ENCODE results near the gene FAM83G.

Gene FAM83G

GRCh38 chr17:19013806-19014627 is 9.5 kb upstream of the FAM83G start:
- TF ChIP-seq CTCF (IDR thresholded peaks at IDR 0.05; ENCODE audit: control extremely low read depth, extremely low read depth, low read depth, missing control alignments): no peak
- ChIA-PET CTCF (no interaction called here), POLR2A (no interaction called here)
- no peak for DNase-seq (ENCODE audit: extremely low spot score)

GRCh38 chr17:19013226-19013625 is 8.7 kb upstream of the FAM83G start:
- no peak for TF ChIP-seq CTCF (IDR thresholded peaks at IDR 0.05; ENCODE audit: control extremely low read depth, extremely low read depth, low read depth, missing control alignments)
- ChIA-PET POLR2A (no interaction called here), CTCF (no interaction called here)
- no peak for DNase-seq (ENCODE audit: extremely low spot score)

GRCh38 chr17:19012171-19013080 is 7.9 kb upstream of the FAM83G start:
- ChIA-PET CTCF (interaction anchor here (0.7 kb wide), 1 partner anchor 51 kb away, joined by 3 read pairs; no protein-coding TSS in a partner anchor), POLR2A (no interaction called here)
- no peak for TF ChIP-seq CTCF (IDR thresholded peaks at IDR 0.05; ENCODE audit: control extremely low read depth, extremely low read depth, low read depth, missing control alignments)

GRCh38 chr17:19011581-19011980 is 7.0 kb upstream of the FAM83G start:
- TF ChIP-seq CTCF (IDR thresholded peaks at IDR 0.05; ENCODE audit: control extremely low read depth, extremely low read depth, low read depth, missing control alignments): no peak
- ChIA-PET POLR2A (interaction anchor here (0.6 kb wide), 1 partner anchor 768 kb away, joined by 5 read pairs; no protein-coding TSS in a partner anchor), CTCF (interaction anchor here (0.7 kb wide), 1 partner anchor 51 kb away, joined by 3 read pairs; no protein-coding TSS in a partner anchor)
- DNase-seq (ENCODE audit: extremely low spot score): no peak

More at GRCh38 chr17:19012171-19013080, 7.9 kb upstream of the FAM83G start:
- no peak for DNase-seq (ENCODE audit: extremely low spot score)

GRCh38 chr17:19010729-19011505 is 6.4 kb upstream of the FAM83G start:
- DNase-seq (ENCODE audit: extremely low spot score): no peak
- no peak for TF ChIP-seq CTCF (IDR thresholded peaks at IDR 0.05; ENCODE audit: control extremely low read depth, extremely low read depth, low read depth, missing control alignments)
- ChIA-PET CTCF (interaction anchor here (1.7 kb wide), 1 partner anchor 12 kb away, joined by 4 read pairs; no protein-coding TSS in a partner anchor), POLR2A (no interaction called here)

- no peak for TF ChIP-seq CTCF (IDR thresholded peaks at IDR 0.05; ENCODE audit: control extremely low read depth, extremely low read depth, low read depth, missing control alignments)
- ChIA-PET POLR2A (no interaction called here), CTCF (interaction anchor here (1.7 kb wide), 1 partner anchor 11 kb away, joined by 4 read pairs; no protein-coding TSS in a partner anchor)
- DNase-seq (ENCODE audit: extremely low spot score): no peak
These were observed 5.4 kb upstream of the FAM83G start for GRCh38 chr17:19009970-19010369.
